ENCODE measurements around the gene PTPRCAP. TPM values are rescaled to one million over a fixed set of nuclear protein-coding genes. Genes with fewer than 3 reads are reported as not detected.
"Not testable (repeated sequence)": the region's sequence is repeated elsewhere in the genome, so short reads cannot be mapped to it uniquely, and the experiment has no call there.

Gene PTPRCAP
- total RNA-seq, 4 donors from 2014 or later: 3.5 to 6.4 (median 4.2) TPM

DNA sequence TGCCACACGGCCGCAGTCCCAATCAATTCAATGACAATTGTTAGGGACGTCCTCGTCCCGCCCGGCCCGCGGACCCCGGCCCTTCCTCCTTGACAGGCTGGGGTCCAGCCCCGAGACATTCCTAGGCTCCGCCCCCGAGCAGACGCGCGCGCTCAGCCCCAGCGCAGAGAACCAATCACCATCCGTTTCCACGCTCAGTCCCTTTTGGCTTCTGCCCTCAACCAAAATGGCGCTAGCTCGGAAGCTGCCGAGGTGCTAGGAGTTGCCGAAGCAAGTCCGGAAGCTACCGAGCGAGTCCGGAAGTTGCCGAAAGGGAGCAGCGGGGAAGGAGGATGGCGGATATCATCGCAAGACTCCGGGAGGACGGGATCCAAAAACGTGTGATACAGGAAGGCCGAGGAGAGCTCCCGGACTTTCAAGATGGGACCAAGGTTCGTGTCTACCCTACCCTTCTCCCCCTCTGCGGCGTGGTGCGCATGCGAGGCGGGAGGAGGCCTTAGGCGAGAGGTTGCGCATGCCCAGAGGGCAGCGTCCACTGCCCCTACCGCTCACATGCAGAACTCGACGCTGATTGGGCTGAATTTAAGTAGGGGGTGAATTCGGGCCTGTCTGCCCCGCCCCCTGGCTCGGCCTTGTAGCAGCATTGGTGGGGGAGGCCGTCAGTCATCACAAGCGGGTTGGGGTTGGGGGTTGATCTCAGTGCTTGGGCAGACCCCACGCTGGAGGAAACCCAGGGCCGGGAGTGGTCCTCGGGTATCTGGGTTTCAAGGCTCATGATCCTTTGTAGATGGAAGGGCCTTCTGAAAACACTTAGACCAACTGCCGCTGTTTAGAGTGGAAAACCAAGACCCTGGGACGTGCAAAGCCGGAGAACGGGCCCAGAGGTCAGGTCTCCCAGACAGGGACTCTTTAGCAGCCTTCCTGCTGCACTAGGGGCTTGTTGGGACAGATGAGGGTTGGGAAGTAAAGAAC is 45.6 kb upstream of the PTPRCAP start, which contains the start of gene AIP:
Gene AIP (plus strand): TSS at position 200 of the 972 bp plus-strand sequence. CDS start 133 bp downstream, at position 333.
- Histone ChIP-seq H3K27me3 (no peaks in the 10 kb centered on the region), H3K9me3 (no peaks in the 10 kb centered on the region), H3K27ac (peak within 1 kb of the TSS; percentile 74 to 90 (median 84)), H3K36me3 (peaks cover 0 to 16% of the 10 kb centered on the region in 2 donors), H3K4me3 (peak within 1 kb of the TSS; percentile 59 to 81), H3K4me1 (peaks cover 0 to 42% (median 18%) of the 10 kb centered on the region in 3 donors)
- peak; percentile 99 for ATAC-seq
- WGBS, 2 donors (ENCODE audit: low coverage in 1 of 2): 0 to 14% methylated on average over 11 to 38 of the region's 60 CpGs
- TF ChIP-seq, protein P1, sequence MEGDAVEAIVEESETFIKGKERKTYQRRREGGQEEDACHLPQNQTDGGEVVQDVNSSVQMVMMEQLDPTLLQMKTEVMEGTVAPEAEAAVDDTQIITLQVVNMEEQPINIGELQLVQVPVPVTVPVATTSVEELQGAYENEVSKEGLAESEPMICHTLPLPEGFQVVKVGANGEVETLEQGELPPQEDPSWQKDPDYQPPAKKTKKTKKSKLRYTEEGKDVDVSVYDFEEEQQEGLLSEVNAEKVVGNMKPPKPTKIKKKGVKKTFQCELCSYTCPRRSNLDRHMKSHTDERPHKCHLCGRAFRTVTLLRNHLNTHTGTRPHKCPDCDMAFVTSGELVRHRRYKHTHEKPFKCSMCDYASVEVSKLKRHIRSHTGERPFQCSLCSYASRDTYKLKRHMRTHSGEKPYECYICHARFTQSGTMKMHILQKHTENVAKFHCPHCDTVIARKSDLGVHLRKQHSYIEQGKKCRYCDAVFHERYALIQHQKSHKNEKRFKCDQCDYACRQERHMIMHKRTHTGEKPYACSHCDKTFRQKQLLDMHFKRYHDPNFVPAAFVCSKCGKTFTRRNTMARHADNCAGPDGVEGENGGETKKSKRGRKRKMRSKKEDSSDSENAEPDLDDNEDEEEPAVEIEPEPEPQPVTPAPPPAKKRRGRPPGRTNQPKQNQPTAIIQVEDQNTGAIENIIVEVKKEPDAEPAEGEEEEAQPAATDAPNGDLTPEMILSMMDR (IDR thresholded peaks at IDR 0.05): peak in 3 of 4 experiments; percentile 22 to 60 (median 60)
- TF ChIP-seq POLR2AphosphoS5 (IDR thresholded peaks at IDR 0.05) (peak; percentile 60), POLR2A (IDR thresholded peaks at IDR 0.05) (peak in 1 of 2 donors; percentile 52), EP300 (IDR thresholded peaks at IDR 0.05) (no peak)

DNA sequence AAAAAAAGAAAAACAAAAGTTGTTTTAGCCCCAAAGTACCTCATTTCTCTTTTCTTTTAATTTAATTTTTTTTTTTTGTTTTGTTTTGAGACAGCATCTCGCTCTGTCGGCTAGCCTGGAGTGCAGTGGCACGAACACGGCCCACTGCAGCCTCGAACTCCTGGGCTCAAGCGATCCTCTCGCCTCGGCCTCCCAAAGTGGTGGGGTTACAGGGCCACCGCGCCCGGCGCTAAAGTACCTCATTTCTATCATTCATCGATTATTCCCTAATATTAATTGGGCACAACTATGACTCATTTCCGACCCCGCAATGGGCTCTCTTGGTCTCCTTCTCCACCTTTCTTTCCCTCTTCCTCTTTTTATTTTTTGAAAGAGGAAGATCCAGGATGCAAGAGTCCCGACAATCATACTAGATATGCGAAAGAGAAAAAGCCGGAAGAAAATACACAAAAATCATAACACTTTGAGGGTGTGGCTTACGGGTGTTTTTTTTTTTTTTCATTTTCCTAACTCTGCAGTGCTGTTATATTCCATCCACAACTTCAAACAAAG is 44.9 kb upstream of the PTPRCAP start:
- no peaks in the 10 kb centered on the region for H3K27me3 ChIP-seq
- no peaks in the 10 kb centered on the region for H3K9me3 ChIP-seq
- 35 to 55% methylated on average over 19 of the region's 19 CpGs for WGBS, 2 donors (ENCODE audit: low coverage in 1 of 2)
- peak overlapping the region; percentile 59 to 81 for H3K4me3 ChIP-seq
- H3K36me3 ChIP-seq: peaks cover 0 to 9% of the 10 kb centered on the region in 2 donors
- peak; percentile 25 for ATAC-seq
- peaks cover 0 to 42% (median 18%) of the 10 kb centered on the region in 3 donors for H3K4me1 ChIP-seq
- H3K27ac ChIP-seq: peak overlapping the region; percentile 74 to 90 (median 84)
- TF ChIP-seq POLR2A (IDR thresholded peaks at IDR 0.05) (no peak), POLR2AphosphoS5 (IDR thresholded peaks at IDR 0.05) (no peak), EP300 (IDR thresholded peaks at IDR 0.05) (no peak)
- TF ChIP-seq, protein P1 (IDR thresholded peaks at IDR 0.05): no peak

DNA sequence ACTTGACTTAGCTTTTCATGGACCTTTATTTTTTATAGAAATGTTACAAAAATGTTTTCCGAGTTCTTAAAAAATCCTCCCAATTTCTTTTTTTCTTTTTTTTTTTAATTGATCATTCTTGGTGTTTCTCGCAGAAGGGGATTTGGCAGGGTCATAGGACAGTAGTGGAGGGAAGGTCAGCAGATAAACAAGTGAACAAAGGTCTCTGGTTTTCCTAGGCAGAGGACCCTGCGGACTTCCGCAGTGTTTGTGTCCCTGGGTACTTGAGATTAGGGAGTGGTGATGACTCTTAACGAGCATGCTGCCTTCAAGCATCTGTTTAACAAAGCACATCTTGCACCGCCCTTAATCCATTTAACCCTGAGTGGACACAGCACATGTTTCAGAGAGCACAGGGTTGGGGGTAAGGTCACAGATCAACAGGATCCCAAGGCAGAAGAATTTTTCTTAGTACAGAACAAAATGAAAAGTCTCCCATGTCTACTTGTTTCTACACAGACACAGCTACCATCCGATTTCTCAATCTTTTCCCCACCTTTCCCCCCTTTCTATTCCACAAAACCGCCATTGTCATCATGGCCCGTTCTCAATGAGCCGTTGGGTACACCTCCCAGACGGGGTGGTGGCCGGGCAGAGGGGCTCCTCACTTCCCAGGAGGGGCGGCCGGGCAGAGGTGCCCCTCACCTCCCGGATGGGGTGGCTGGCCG is 40.0 kb upstream of the PTPRCAP start:
- not testable (repeated sequence) for H3K27me3 ChIP-seq, H3K4me1 ChIP-seq, H3K4me3 ChIP-seq, ATAC-seq, H3K36me3 ChIP-seq, H3K27ac ChIP-seq, H3K9me3 ChIP-seq
- WGBS, 2 donors (ENCODE audit: low coverage in 1 of 2): 90% methylated on average over 8 of the region's 16 CpGs; no CpG with 5 or more reads in 1 of the 2 donors

DNA sequence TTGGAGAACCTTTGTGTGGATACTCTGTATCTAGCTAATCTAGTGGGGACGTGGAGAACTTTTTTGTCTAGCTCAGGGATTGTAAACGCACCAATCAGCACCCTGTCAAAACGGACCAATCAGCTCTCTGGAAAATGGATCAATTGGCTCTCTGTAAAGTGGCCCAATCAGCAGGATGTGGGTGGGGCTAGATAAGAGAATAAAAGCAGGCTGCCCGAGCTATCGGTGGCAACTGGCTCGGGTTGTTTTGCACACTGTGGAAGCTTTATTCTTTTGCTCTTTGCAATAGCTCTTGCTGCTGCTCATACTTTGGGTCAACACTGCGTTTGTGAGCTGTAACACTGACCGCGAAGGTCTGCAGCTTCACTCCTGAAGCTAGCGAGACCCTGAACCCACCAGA is 39.2 kb upstream of the PTPRCAP start:
- WGBS, 2 donors (ENCODE audit: low coverage in 1 of 2): 79% methylated on average over 9 of the region's 10 CpGs; no CpG with 5 or more reads in 1 of the 2 donors
- H3K9me3 ChIP-seq, H3K4me3 ChIP-seq, H3K27ac ChIP-seq, H3K4me1 ChIP-seq, ATAC-seq, H3K27me3 ChIP-seq, H3K36me3 ChIP-seq: not testable (repeated sequence)

DNA sequence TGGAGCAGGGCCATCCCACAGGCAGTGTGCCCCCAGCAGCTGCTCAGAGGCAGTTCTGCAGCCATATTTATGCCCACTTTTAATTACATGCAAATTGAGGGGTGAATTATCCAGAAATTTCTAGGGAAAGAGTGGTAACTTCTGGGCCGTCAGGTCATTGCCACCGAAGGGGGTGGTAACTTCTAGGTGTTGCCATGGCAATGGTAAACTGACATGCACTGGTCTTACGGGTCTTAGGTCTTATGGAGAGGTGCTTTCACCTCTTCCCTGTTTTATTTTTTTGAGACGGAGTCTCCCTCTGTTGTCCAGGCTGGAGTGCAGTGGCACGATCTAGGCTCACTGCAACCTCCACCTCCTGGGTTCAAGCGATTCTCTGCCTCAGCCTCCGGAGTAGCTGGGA is 35.4 kb upstream of the PTPRCAP start:
- no peak for ATAC-seq
- Histone ChIP-seq H3K36me3 (no peaks in the 10 kb centered on the region), H3K27ac (no peak overlapping the region), H3K27me3 (no peaks in the 10 kb centered on the region), H3K4me1 (peaks cover 0 to 16% (median 9%) of the 10 kb centered on the region in 3 donors), H3K4me3 (no peak overlapping the region), H3K9me3 (no peaks in the 10 kb centered on the region)
- WGBS, 2 donors (ENCODE audit: low coverage in 1 of 2): 63 to 72% methylated on average over 6 to 7 of the region's 7 CpGs
- TF ChIP-seq POLR2AphosphoS5 (IDR thresholded peaks at IDR 0.05): no peak
- TF ChIP-seq EP300 (IDR thresholded peaks at IDR 0.05): no peak
- TF ChIP-seq, protein P1 (IDR thresholded peaks at IDR 0.05): no peak
- TF ChIP-seq POLR2A (IDR thresholded peaks at IDR 0.05): no peak
